GM21825 (cell line): ENCODE measurements around the gene FUT7.

ENCODE experiments used
- ATAC-seq: cut with Tn5 transposase; IDR thresholded peaks from one replicate; pipeline ENCODE4 v1.9.1; 2021; ENCODE audit warnings: mild to moderate bottlenecking, moderate library complexity; ENCODE audit not compliant: unreplicated experiment

Gene FUT7

GRCh38 chr9:137019891-137020683, 11.8 kb downstream of the FUT7 start:
- ATAC-seq, result no peak

GRCh38 chr9:137018761-137019559, 12.9 kb downstream of the FUT7 start:
- ATAC-seq, result no peak

GRCh38 chr9:137017791-137018497, 13.9 kb downstream of the FUT7 start:
- ATAC-seq, result no peak

GRCh38 chr9:137017071-137017470, 14.8 kb downstream of the FUT7 start:
- no peak for ATAC-seq

GRCh38 chr9:137016436-137016835, 15.5 kb downstream of the FUT7 start:
- no peak for ATAC-seq

- no peak for ATAC-seq
Measured at GRCh38 chr9:137015976-137016375, 15.9 kb downstream of the FUT7 start.

GRCh38 chr9:137015540-137015930, 16.4 kb downstream of the FUT7 start:
- no peak for ATAC-seq

- ATAC-seq, result no peak
Measured at GRCh38 chr9:137014776-137015539, 16.9 kb downstream of the FUT7 start.

- ATAC-seq, result no peak
Measured at GRCh38 chr9:137014166-137014565, 17.7 kb downstream of the FUT7 start.

GRCh38 chr9:137013571-137013940, 18.3 kb downstream of the FUT7 start:
- no peak for ATAC-seq

- no peak for ATAC-seq
Measured at GRCh38 chr9:137012694-137013570, 19.0 kb downstream of the FUT7 start.

- no peak for ATAC-seq
Measured at GRCh38 chr9:137011907-137012675, 19.8 kb downstream of the FUT7 start.

GRCh38 chr9:137011156-137011555, 20.7 kb downstream of the FUT7 start:
- no peak for ATAC-seq

GRCh38 chr9:137009938-137010732, 21.8 kb downstream of the FUT7 start:
- no peak for ATAC-seq

- no peak for ATAC-seq
Measured at GRCh38 chr9:137009217-137009616, 22.7 kb downstream of the FUT7 start.

GRCh38 chr9:137008312-137008711, 23.6 kb downstream of the FUT7 start:
- ATAC-seq, result no peak

GRCh38 chr9:137007816-137008270, 24.0 kb downstream of the FUT7 start:
- no peak for ATAC-seq

- no peak for ATAC-seq
Measured at GRCh38 chr9:137007108-137007815, 24.6 kb downstream of the FUT7 start.
